Kidney (tissue), 14 donors: ENCODE data around the gene ANKRD27. TPM values are rescaled to one million over a fixed set of nuclear protein-coding genes. Genes with fewer than 3 reads are reported as not detected.

Experiments
- DNase-seq, 5 donors: peaks; one replicate each; pipeline ENCODE4 v3.0.0-alpha.2; 2013 to 2020
- FAIRE-seq: peaks from 2 replicates; lab custom pipeline; 2012; peaks lifted over from hg19 to GRCh38; lab: Jason Lieb, UNC
- H3K27ac ChIP-seq, 2 donors: one replicate each; pipeline ENCODE4 v1.7.0; 2013; ENCODE audit warnings: low read depth in 2 of 2, low read length in 2 of 2, inconsistent platforms in 1 of 2
- H3K27me3 ChIP-seq: one replicate; pipeline ENCODE4 v1.7.1; 2013; ENCODE audit warnings: low read length, inconsistent platforms; ENCODE audit not compliant: control insufficient read depth, insufficient read depth
- H3K36me3 ChIP-seq, 3 donors: one replicate each; pipeline versions ENCODE4 v1.7.0 to v1.7.1; 2013; ENCODE audit warnings: low read length in 3 of 3, control low read depth in 1 of 3, inconsistent platforms in 1 of 3; ENCODE audit not compliant: insufficient read depth in 3 of 3, control insufficient read depth in 2 of 3
- H3K4me1 ChIP-seq, 3 donors: one replicate each; pipeline versions ENCODE4 v1.7.0 to v1.7.1; 2013; ENCODE audit warnings: low read length in 3 of 3, inconsistent platforms in 1 of 3, low read depth in 1 of 3; ENCODE audit not compliant: control insufficient read depth in 2 of 3, insufficient read depth in 2 of 3
- H3K4me3 ChIP-seq, 3 donors: one replicate each; pipeline versions ENCODE4 v1.7.0 to v1.8.1; 2013; ENCODE audit warnings: low read length in 3 of 3, control low read depth in 1 of 3, inconsistent platforms in 1 of 3
- H3K9ac ChIP-seq, 3 donors: one replicate each; pipeline versions ENCODE4 v1.7.0 to v1.7.1; 2013; ENCODE audit warnings: low read length in 3 of 3, control low read depth in 1 of 3, inconsistent platforms in 1 of 3
- H3K9me3 ChIP-seq, 3 donors: one replicate each; pipeline versions ENCODE4 v1.7.0 to v1.7.1; 2013; ENCODE audit warnings: low read length in 3 of 3, control low read depth in 1 of 3, inconsistent platforms in 1 of 3; ENCODE audit not compliant: control insufficient read depth in 2 of 3, insufficient read depth in 1 of 3
- CTCF ChIP-seq: IDR thresholded peaks from 3 replicates; pipeline ENCODE4 v1.5.1; 2012; ENCODE audit warnings: mild to moderate bottlenecking, moderate library complexity, borderline replicate concordance; ENCODE audit not compliant: insufficient read depth; ENCODE audit errors: extremely low read depth
- intact Hi-C: fragments of 100-400 bp; cut with DNase I; formaldehyde crosslinking; loops from one replicate; pipeline ENCODE4 v1.11.1; 2022
- polyA plus RNA-seq: library from polyadenylated mRNA; stranded (reverse); fragments of 350-450 nt; fragmentation: Illumina TruSeq; extraction: RNeasy Lipid Tissue Mini Kit (QIAGEN cat#74804); gene quantifications from one replicate; pipeline ENCODE4 v1.2.3, GENCODE V29; 2014; ENCODE audit warnings: low read depth, low replicate concordance; ENCODE audit not compliant: insufficient read depth
- total RNA-seq: library from RNA; stranded (reverse); fragmentation: NEBNext Ultra II Directional; extraction: Animal tissue kit (Norgen Biotek cat#: 25700); gene quantifications from one replicate; pipeline ENCODE4 v1.2.1, GENCODE V29; 2021
- donor health status: control.
- donor health status: control.
- donor health status: control.
- donor health status: control.
- donor health status: control.
- donor health status: DM: yes; HTN: yes; CAD: no.
- donor health status: Normal renal cell carcinoma (clear cell type).

Gene ANKRD27
- total and polyA plus RNA-seq, 2 donors from 2014 or later = 9.3 to 29.8 TPM

- H3K9ac ChIP-seq = no peak overlapping the region
- no peak overlapping the region for H3K27ac ChIP-seq
- no peaks in the 10 kb centered on the region for H3K27me3 ChIP-seq
- no peak for TF ChIP-seq CTCF
- intact Hi-C loops = no loop called here
- no peak overlapping the region for H3K4me3 ChIP-seq
- H3K4me1 ChIP-seq = peaks cover 0 to 7% (median 0%) of the 10 kb centered on the region in 3 donors
- no peaks in the 10 kb centered on the region for H3K9me3 ChIP-seq
- DNase-seq = no peak
- H3K36me3 ChIP-seq = peaks cover 0 to 2% (median 0%) of the 10 kb centered on the region in 3 donors
- FAIRE-seq = no peak
Measured at GRCh38 chr19:32669310-32669709, 5.7 kb downstream of the ANKRD27 start.

GRCh38 chr19:32666084-32666483 is 8.9 kb downstream of the ANKRD27 start:
- FAIRE-seq (no peak), DNase-seq (no peak)
- no peak for TF ChIP-seq CTCF
- H3K36me3 ChIP-seq = peaks cover 0 to 2% (median 0%) of the 10 kb centered on the region in 3 donors
- no peaks in the 10 kb centered on the region for H3K27me3 ChIP-seq
- H3K4me3 ChIP-seq = no peak overlapping the region
- H3K4me1 ChIP-seq = no peaks in the 10 kb centered on the region
- intact Hi-C loops = no loop called here
- no peaks in the 10 kb centered on the region for H3K9me3 ChIP-seq
- no peak overlapping the region for H3K9ac ChIP-seq
- no peak overlapping the region for H3K27ac ChIP-seq

GRCh38 chr19:32662186-32662585 is 12.8 kb downstream of the ANKRD27 start:
- Histone ChIP-seq H3K4me3 (no peak overlapping the region), H3K9me3 (no peaks in the 10 kb centered on the region), H3K4me1 (no peaks in the 10 kb centered on the region), H3K27ac (no peak overlapping the region), H3K27me3 (no peaks in the 10 kb centered on the region), H3K9ac (no peak overlapping the region), H3K36me3 (peaks cover 0 to 6% (median 2%) of the 10 kb centered on the region in 3 donors)
- intact Hi-C loops = no loop called here
- DNase-seq (no peak), FAIRE-seq (no peak)
- no peak for TF ChIP-seq CTCF

- peaks cover 0 to 9% (median 0%) of the 10 kb centered on the region in 3 donors for H3K36me3 ChIP-seq
- H3K27me3 ChIP-seq = no peaks in the 10 kb centered on the region
- no peak overlapping the region for H3K9ac ChIP-seq
- intact Hi-C loops = no loop called here
- DNase-seq = no peak
- no peak overlapping the region for H3K4me3 ChIP-seq
- FAIRE-seq = no peak
- no peak overlapping the region for H3K27ac ChIP-seq
- H3K4me1 ChIP-seq = no peaks in the 10 kb centered on the region
- TF ChIP-seq CTCF = no peak
- H3K9me3 ChIP-seq = no peaks in the 10 kb centered on the region
Measured at GRCh38 chr19:32661318-32661717, 13.7 kb downstream of the ANKRD27 start.
